ENCODE results near the gene CDKAL1.

Gene CDKAL1

DNA sequence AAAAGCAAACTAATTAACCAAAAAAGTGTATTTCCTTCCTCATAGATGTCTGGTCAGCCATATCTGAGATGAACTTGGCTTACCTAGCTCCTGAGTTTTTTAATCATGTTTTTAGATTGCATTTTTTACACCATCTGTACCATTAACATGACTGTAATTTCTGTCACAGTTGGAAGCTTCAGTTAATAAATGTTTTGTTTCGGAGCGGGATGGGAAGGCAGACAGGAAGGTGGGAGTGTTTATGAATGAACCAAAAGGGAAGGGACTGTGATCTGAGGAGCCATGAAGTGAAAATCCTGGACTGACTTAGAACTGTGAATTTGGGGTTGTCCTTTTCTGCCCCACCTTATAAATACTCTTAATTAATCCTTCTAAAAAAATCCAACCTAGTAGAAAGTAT lies 613.7 kb downstream of the CDKAL1 start:
- no peak overlapping the region for H3K4me3 ChIP-seq (ENCODE audit: low read depth in 1 of 2, low read length in 2 of 2)
- no peak overlapping the region for H3K9ac ChIP-seq (ENCODE audit: low read depth in 1 of 2, low read length in 2 of 2)
- no peaks in the 10 kb centered on the region for H3K27me3 ChIP-seq (ENCODE audit: control insufficient read depth in 1 of 2, insufficient read depth in 2 of 2, low read length in 2 of 2)
- no peak overlapping the region for H3K27ac ChIP-seq (ENCODE audit: low read depth, low read length)
- no peaks in the 10 kb centered on the region for H3K36me3 ChIP-seq (ENCODE audit: control insufficient read depth in 1 of 2, insufficient read depth in 2 of 2, low read length in 2 of 2)
- no peaks in the 10 kb centered on the region for H3K4me1 ChIP-seq (ENCODE audit: control insufficient read depth in 1 of 2, insufficient read depth in 2 of 2, low read length in 2 of 2)
- H3K9me3 ChIP-seq (ENCODE audit: control insufficient read depth in 1 of 2, low read length in 2 of 2): no peaks in the 10 kb centered on the region

DNA sequence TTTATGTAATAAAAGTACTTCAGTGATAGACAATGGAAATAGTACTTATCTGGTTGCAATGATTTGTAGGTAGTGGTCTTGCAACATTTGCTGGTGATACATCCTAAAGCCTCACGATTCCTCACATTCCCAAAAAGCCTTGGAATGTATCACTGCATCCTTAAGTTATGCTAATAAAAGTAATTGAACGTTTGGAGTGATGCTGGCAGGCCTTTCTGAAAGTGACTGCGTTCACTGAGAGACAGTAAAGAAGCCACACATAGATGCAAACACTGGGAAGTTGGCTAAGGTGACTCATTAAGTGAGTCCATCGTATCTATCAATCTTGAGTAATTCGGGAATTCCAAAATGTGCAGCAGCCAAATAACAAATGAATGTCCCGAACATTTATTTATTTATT lies 615.2 kb downstream of the CDKAL1 start:
- Histone ChIP-seq H3K27me3 (ENCODE audit: control insufficient read depth in 1 of 2, insufficient read depth in 2 of 2, low read length in 2 of 2) (no peaks in the 10 kb centered on the region), H3K36me3 (ENCODE audit: control insufficient read depth in 1 of 2, insufficient read depth in 2 of 2, low read length in 2 of 2) (no peaks in the 10 kb centered on the region), H3K9me3 (ENCODE audit: control insufficient read depth in 1 of 2, low read length in 2 of 2) (no peaks in the 10 kb centered on the region), H3K4me3 (ENCODE audit: low read depth in 1 of 2, low read length in 2 of 2) (no peak overlapping the region), H3K9ac (ENCODE audit: low read depth in 1 of 2, low read length in 2 of 2) (no peak overlapping the region), H3K4me1 (ENCODE audit: control insufficient read depth in 1 of 2, insufficient read depth in 2 of 2, low read length in 2 of 2) (no peaks in the 10 kb centered on the region), H3K27ac (ENCODE audit: low read depth, low read length) (no peak overlapping the region)

DNA sequence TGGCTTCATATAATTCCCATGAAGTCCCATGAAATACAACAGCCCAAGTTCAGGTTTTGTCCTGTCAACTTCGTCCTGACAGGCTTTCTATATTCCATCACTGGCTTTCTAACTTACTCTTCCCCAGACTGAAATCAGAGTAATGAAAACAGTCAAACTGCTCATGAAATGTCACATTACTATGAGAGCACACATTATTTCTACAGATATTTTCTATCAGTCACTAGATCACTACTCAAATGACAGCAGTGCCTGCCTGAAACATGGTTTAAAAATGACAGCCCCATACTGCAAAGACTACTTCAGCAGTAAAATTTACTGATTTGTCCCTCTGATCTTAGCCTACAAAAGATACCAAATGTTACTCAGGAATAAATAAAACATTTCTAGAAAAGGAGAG lies 616.4 kb downstream of the CDKAL1 start:
- no peaks in the 10 kb centered on the region for H3K36me3 ChIP-seq (ENCODE audit: control insufficient read depth in 1 of 2, insufficient read depth in 2 of 2, low read length in 2 of 2)
- no peak overlapping the region for H3K4me3 ChIP-seq (ENCODE audit: low read depth in 1 of 2, low read length in 2 of 2)
- H3K4me1 ChIP-seq (ENCODE audit: control insufficient read depth in 1 of 2, insufficient read depth in 2 of 2, low read length in 2 of 2): no peaks in the 10 kb centered on the region
- no peak overlapping the region for H3K27ac ChIP-seq (ENCODE audit: low read depth, low read length)
- H3K9ac ChIP-seq (ENCODE audit: low read depth in 1 of 2, low read length in 2 of 2): no peak overlapping the region
- H3K27me3 ChIP-seq (ENCODE audit: control insufficient read depth in 1 of 2, insufficient read depth in 2 of 2, low read length in 2 of 2): no peaks in the 10 kb centered on the region
- H3K9me3 ChIP-seq (ENCODE audit: control insufficient read depth in 1 of 2, low read length in 2 of 2): no peaks in the 10 kb centered on the region

DNA sequence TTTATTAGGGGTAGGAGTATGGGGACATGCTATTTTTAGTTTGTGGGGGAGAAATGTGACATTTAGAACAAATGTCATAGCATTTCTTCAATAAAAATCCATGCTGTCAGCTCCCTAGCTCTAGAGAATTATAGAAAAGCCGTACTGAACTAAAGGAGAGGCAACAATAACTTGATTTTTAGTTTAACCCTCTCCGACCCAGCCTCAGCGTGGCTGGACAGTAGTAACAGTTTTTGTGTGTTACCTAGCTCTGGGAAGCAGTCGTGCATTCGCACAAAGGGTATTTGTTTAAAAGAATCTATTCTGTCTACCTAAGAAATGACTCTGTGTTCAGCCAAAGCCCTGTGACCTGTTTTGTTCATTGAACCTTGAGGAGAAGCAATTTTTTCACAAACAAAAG lies 616.9 kb downstream of the CDKAL1 start:
- no peaks in the 10 kb centered on the region for H3K9me3 ChIP-seq (ENCODE audit: control insufficient read depth in 1 of 2, low read length in 2 of 2)
- H3K27me3 ChIP-seq (ENCODE audit: control insufficient read depth in 1 of 2, insufficient read depth in 2 of 2, low read length in 2 of 2): no peaks in the 10 kb centered on the region
- no peak overlapping the region for H3K9ac ChIP-seq (ENCODE audit: low read depth in 1 of 2, low read length in 2 of 2)
- no peaks in the 10 kb centered on the region for H3K36me3 ChIP-seq (ENCODE audit: control insufficient read depth in 1 of 2, insufficient read depth in 2 of 2, low read length in 2 of 2)
- H3K4me1 ChIP-seq (ENCODE audit: control insufficient read depth in 1 of 2, insufficient read depth in 2 of 2, low read length in 2 of 2): no peaks in the 10 kb centered on the region
- no peak overlapping the region for H3K4me3 ChIP-seq (ENCODE audit: low read depth in 1 of 2, low read length in 2 of 2)
- H3K27ac ChIP-seq (ENCODE audit: low read depth, low read length): no peak overlapping the region

DNA sequence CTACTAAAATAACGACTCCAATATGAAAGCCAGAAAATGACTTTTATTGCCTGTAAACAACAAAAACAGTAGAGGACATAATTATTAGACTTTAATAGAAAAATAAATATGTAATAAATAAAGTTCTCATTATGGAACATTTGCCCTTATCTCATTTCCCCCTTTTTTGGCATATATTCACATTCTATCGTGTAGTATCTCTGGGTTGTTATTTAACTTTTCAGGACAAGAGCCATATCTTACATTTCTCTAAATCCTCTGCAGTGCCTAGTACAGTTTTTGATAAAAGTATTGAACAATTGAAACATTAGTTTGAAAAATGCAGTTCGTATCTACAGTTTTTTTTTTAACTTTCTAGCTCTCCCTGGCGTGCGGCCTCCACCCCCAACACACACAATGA lies 617.3 kb downstream of the CDKAL1 start:
- H3K36me3 ChIP-seq (ENCODE audit: control insufficient read depth in 1 of 2, insufficient read depth in 2 of 2, low read length in 2 of 2): no peaks in the 10 kb centered on the region
- no peak overlapping the region for H3K27ac ChIP-seq (ENCODE audit: low read depth, low read length)
- H3K27me3 ChIP-seq (ENCODE audit: control insufficient read depth in 1 of 2, insufficient read depth in 2 of 2, low read length in 2 of 2): no peaks in the 10 kb centered on the region
- H3K9ac ChIP-seq (ENCODE audit: low read depth in 1 of 2, low read length in 2 of 2): no peak overlapping the region
- no peaks in the 10 kb centered on the region for H3K9me3 ChIP-seq (ENCODE audit: control insufficient read depth in 1 of 2, low read length in 2 of 2)
- H3K4me3 ChIP-seq (ENCODE audit: low read depth in 1 of 2, low read length in 2 of 2): no peak overlapping the region
- no peaks in the 10 kb centered on the region for H3K4me1 ChIP-seq (ENCODE audit: control insufficient read depth in 1 of 2, insufficient read depth in 2 of 2, low read length in 2 of 2)

DNA sequence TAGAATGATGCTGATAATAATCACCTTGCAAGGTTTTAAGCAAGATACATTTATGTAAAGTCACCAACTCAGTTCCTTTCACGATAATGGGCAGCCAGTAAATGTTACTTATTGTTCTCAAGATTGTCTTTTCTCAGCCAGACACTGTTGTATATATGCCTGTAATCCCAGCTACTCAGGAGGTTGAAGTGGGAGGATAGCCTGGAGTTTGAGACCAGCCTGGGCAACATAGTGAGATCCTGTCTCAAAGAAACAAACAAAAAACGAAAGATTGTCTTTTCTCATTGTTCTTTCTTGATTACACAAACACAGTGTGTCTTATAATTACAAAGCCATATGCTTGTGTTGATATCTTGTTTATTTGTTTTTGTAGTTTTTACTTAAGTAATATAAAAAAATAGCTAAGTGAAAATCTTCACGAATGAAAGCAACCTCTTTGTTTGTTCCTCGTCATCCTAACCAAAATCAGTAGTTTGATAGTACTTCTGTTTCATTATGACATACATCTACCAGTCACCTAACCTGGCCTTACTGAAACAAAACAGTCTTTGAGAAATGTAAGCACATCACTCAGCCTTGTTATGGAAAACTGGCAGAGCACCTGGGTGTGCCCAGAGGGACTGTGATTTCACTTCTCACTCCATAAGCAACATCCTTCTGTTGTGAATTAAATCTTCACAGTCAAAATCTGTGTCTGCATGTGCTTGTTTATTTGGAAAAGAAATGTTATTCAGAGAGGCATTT lies 623.1 kb downstream of the CDKAL1 start:
- H3K4me1 ChIP-seq (ENCODE audit: control insufficient read depth in 1 of 2, insufficient read depth in 2 of 2, low read length in 2 of 2): no peaks in the 10 kb centered on the region
- no peaks in the 10 kb centered on the region for H3K9me3 ChIP-seq (ENCODE audit: control insufficient read depth in 1 of 2, low read length in 2 of 2)
- no peaks in the 10 kb centered on the region for H3K27me3 ChIP-seq (ENCODE audit: control insufficient read depth in 1 of 2, insufficient read depth in 2 of 2, low read length in 2 of 2)
- no peak overlapping the region for H3K27ac ChIP-seq (ENCODE audit: low read depth, low read length)
- no peak overlapping the region for H3K9ac ChIP-seq (ENCODE audit: low read depth in 1 of 2, low read length in 2 of 2)
- H3K36me3 ChIP-seq (ENCODE audit: control insufficient read depth in 1 of 2, insufficient read depth in 2 of 2, low read length in 2 of 2): no peaks in the 10 kb centered on the region
- H3K4me3 ChIP-seq (ENCODE audit: low read depth in 1 of 2, low read length in 2 of 2): no peak overlapping the region

DNA sequence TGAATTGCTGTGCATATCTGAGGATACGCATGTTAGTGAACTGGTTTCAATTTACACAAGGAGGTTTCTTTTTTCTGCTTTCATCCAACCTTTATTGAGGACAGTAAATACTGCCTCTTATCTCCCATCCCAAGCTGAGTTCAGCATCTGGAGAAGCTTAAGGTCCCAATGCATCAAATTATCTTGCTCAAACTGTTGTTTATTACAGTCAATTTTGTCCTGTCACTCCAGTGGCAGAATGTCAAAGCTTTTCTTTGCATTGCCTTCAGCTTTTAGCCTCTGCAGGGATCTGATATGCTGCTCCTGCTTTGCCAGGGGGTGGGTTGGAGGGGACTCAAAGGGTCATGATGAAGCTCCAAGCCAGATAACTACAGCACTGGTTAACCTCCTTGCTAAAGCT lies 623.9 kb downstream of the CDKAL1 start:
- Histone ChIP-seq H3K27me3 (ENCODE audit: control insufficient read depth in 1 of 2, insufficient read depth in 2 of 2, low read length in 2 of 2) (no peaks in the 10 kb centered on the region), H3K9me3 (ENCODE audit: control insufficient read depth in 1 of 2, low read length in 2 of 2) (no peaks in the 10 kb centered on the region), H3K4me1 (ENCODE audit: control insufficient read depth in 1 of 2, insufficient read depth in 2 of 2, low read length in 2 of 2) (no peaks in the 10 kb centered on the region), H3K4me3 (ENCODE audit: low read depth in 1 of 2, low read length in 2 of 2) (no peak overlapping the region), H3K9ac (ENCODE audit: low read depth in 1 of 2, low read length in 2 of 2) (no peak overlapping the region), H3K27ac (ENCODE audit: low read depth, low read length) (no peak overlapping the region), H3K36me3 (ENCODE audit: control insufficient read depth in 1 of 2, insufficient read depth in 2 of 2, low read length in 2 of 2) (no peaks in the 10 kb centered on the region)

DNA sequence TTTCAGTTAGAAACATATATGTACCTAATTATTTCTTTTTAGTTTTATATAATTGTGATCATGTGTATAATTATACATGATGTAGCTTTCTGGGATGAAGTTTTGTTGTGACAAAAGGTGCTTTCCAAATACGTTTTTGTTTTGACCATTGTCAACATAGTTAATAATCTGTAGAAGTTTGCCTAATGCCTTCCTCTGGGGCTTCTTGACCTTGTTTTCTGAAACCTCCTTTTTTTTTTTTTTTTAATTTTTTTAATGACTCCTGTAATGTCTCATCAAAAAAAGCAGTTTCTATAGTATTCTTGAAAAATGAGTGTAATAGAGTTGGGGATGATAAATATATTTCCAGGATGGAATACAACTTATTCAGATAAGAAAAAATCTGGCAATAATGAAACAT lies 624.6 kb downstream of the CDKAL1 start:
- Histone ChIP-seq H3K9me3 (ENCODE audit: control insufficient read depth in 1 of 2, low read length in 2 of 2) (no peaks in the 10 kb centered on the region), H3K27ac (ENCODE audit: low read depth, low read length) (no peak overlapping the region), H3K4me1 (ENCODE audit: control insufficient read depth in 1 of 2, insufficient read depth in 2 of 2, low read length in 2 of 2) (no peaks in the 10 kb centered on the region), H3K36me3 (ENCODE audit: control insufficient read depth in 1 of 2, insufficient read depth in 2 of 2, low read length in 2 of 2) (no peaks in the 10 kb centered on the region), H3K4me3 (ENCODE audit: low read depth in 1 of 2, low read length in 2 of 2) (no peak overlapping the region), H3K9ac (ENCODE audit: low read depth in 1 of 2, low read length in 2 of 2) (no peak overlapping the region), H3K27me3 (ENCODE audit: control insufficient read depth in 1 of 2, insufficient read depth in 2 of 2, low read length in 2 of 2) (no peaks in the 10 kb centered on the region)

DNA sequence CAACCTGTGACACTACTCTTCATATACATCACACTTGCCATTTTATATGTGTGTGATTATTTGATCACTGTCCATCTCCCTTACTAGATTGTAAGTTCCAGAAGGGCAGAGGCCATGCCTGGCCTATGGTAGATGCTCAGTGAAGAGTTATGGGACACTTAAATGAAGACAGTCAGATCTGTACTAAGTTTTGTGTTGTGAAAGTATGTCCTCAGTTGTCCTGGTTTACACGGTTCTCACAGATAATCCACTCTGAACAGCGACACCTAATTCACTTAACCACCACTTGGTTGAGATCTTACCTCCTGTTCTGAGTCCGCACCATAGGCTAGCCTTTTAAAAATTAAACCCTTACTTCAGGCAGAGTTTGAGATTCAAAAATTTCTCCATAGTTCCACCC lies 625.2 kb downstream of the CDKAL1 start:
- Histone ChIP-seq H3K9me3 (ENCODE audit: control insufficient read depth in 1 of 2, low read length in 2 of 2) (no peaks in the 10 kb centered on the region), H3K4me3 (ENCODE audit: low read depth in 1 of 2, low read length in 2 of 2) (no peak overlapping the region), H3K36me3 (ENCODE audit: control insufficient read depth in 1 of 2, insufficient read depth in 2 of 2, low read length in 2 of 2) (no peaks in the 10 kb centered on the region), H3K9ac (ENCODE audit: low read depth in 1 of 2, low read length in 2 of 2) (no peak overlapping the region), H3K4me1 (ENCODE audit: control insufficient read depth in 1 of 2, insufficient read depth in 2 of 2, low read length in 2 of 2) (no peaks in the 10 kb centered on the region), H3K27ac (ENCODE audit: low read depth, low read length) (no peak overlapping the region), H3K27me3 (ENCODE audit: control insufficient read depth in 1 of 2, insufficient read depth in 2 of 2, low read length in 2 of 2) (no peaks in the 10 kb centered on the region)

DNA sequence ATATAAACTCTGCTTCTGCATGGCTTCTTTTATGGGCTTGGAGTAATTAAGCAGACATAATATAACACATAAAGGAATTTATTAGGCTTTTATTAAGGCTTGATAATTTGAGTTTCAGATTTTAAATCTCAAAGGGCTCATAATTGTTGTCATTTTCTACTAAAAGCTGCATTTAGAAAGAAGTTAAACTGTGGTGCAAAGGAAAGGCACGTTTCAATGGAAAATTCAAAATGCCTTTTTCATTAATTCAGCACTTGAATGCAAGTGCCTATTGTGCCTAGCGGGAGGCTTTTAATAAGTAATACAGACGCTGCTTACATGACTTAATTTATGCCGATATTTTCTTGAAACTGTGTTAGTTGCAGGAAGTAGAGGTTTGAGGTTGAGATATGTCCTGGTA lies 627.5 kb downstream of the CDKAL1 start:
- Histone ChIP-seq H3K9ac (ENCODE audit: low read depth in 1 of 2, low read length in 2 of 2) (no peak overlapping the region), H3K9me3 (ENCODE audit: control insufficient read depth in 1 of 2, low read length in 2 of 2) (no peaks in the 10 kb centered on the region), H3K4me3 (ENCODE audit: low read depth in 1 of 2, low read length in 2 of 2) (no peak overlapping the region), H3K36me3 (ENCODE audit: control insufficient read depth in 1 of 2, insufficient read depth in 2 of 2, low read length in 2 of 2) (no peaks in the 10 kb centered on the region), H3K27ac (ENCODE audit: low read depth, low read length) (no peak overlapping the region), H3K4me1 (ENCODE audit: control insufficient read depth in 1 of 2, insufficient read depth in 2 of 2, low read length in 2 of 2) (no peaks in the 10 kb centered on the region), H3K27me3 (ENCODE audit: control insufficient read depth in 1 of 2, insufficient read depth in 2 of 2, low read length in 2 of 2) (no peaks in the 10 kb centered on the region)
